Body of pancreas (tissue), 4 donors: ENCODE data around the gene KAT7. TPM values are rescaled to one million over a fixed set of nuclear protein-coding genes. Genes with fewer than 3 reads are reported as not detected.
"Not testable (repeated sequence)": the region's sequence is repeated elsewhere in the genome, so short reads cannot be mapped to it uniquely, and the experiment has no call there.

ENCODE experiments used
- ATAC-seq: fragments of 150-250 bp; one replicate; pipeline ENCODE4 v1.9.1; 2016
- DNase-seq, 4 donors: peaks; one replicate each; pipeline ENCODE4 v3.0.0-alpha.2; 2019
- H3K27ac ChIP-seq, 4 donors: fragments of 200-600 bp; sonication (generic); 1 replicate in 3 of 4; 2 replicates in 1 of 4; pipeline versions ENCODE4 v1.5.1 to v1.6.1; 2016 to 2019; ENCODE audit warnings: mild to moderate bottlenecking in 1 of 4, mixed read lengths in 1 of 4, moderate library complexity in 1 of 4
- H3K27me3 ChIP-seq, 2 donors: fragments of 200-600 bp; sonication (generic); one replicate each; pipeline ENCODE4 v1.6.0; 2016; ENCODE audit warnings: mild to moderate bottlenecking in 1 of 2
- H3K36me3 ChIP-seq, 2 donors: fragments of 200-600 bp; sonication (generic); replicated peaks in 1 of 2; 2 replicates each; pipeline ENCODE4 v1.5.1; 2016; ENCODE audit warnings: low read depth in 2 of 2; ENCODE audit not compliant: insufficient read depth in 1 of 2
- H3K4me1 ChIP-seq: fragments of 200-600 bp; sonication (generic); one replicate; pipeline ENCODE4 v1.6.0; 2016
- H3K4me3 ChIP-seq, 2 donors: fragments of 200-600 bp; sonication (generic); 1 replicate in 1 of 2; 2 replicates in 1 of 2; pipeline ENCODE4 v1.5.1; 2016 to 2019
- H3K9me3 ChIP-seq, 3 donors: fragments of 200-600 bp; sonication (generic); 1 replicate in 2 of 3; 2 replicates in 1 of 3; pipeline ENCODE4 v1.5.1; 2016
- POLR2A ChIP-seq, 3 donors: fragments of 450-650 bp; IDR thresholded peaks; one replicate each; pipeline ENCODE4 v1.6.1; 2016; ENCODE audit warnings: antibody characterized with exemption in 3 of 3, mild to moderate bottlenecking in 2 of 3
- WGBS, 2 donors: methylation state at CpG; one replicate each; pipeline ENCODE4 v1.1.5; 2017; 5-methylcytosine and 5-hydroxymethylcytosine counted together
- intact Hi-C: fragments of 100-400 bp; cut with DNase I; formaldehyde crosslinking; loops from one replicate; pipeline ENCODE4 v1.15.1; 2023
- total RNA-seq, 2 donors: library from RNA; depleted of rRNA; stranded (reverse); fragments of >200 nt; gene quantifications; one replicate each; pipeline ENCODE4 v1.1.0, GENCODE V29; 2016
- TF ChIP-seq, protein P1 (sequence below), 7 experiments: fragments of 450-650 bp in 4 of 7; fragments of 200-600 bp in 3 of 7; sonication (generic) in 3 of 7; IDR thresholded peaks; one replicate each; pipeline ENCODE4 v1.5.1; 2016 to 2019; ENCODE audit warnings: antibody characterized with exemption in 7 of 7

Gene KAT7
- total RNA-seq, 2 donors from 2014 or later: 7.3 to 16.5 TPM

GRCh38 chr17:49821466-49821865 is 33.0 kb downstream of the KAT7 start:
- peaks cover 6 to 24% of the 10 kb centered on the region in 2 donors for H3K36me3 ChIP-seq
- no peak overlapping the region for H3K4me3 ChIP-seq
- no peaks in the 10 kb centered on the region for H3K9me3 ChIP-seq
- ATAC-seq (peak; percentile 4), DNase-seq (no peak)
- WGBS, 2 donors: 64 to 91% methylated on average over 2 of the region's 2 CpGs
- peaks cover 28% of the 10 kb centered on the region for H3K4me1 ChIP-seq
- intact Hi-C loops: no loop called here
- peak overlapping the region in 2 of 4 donors; percentile 14 to 38 for H3K27ac ChIP-seq
- H3K27me3 ChIP-seq: no peaks in the 10 kb centered on the region
- no peak for TF ChIP-seq POLR2A (IDR thresholded peaks at IDR 0.05)

DNA sequence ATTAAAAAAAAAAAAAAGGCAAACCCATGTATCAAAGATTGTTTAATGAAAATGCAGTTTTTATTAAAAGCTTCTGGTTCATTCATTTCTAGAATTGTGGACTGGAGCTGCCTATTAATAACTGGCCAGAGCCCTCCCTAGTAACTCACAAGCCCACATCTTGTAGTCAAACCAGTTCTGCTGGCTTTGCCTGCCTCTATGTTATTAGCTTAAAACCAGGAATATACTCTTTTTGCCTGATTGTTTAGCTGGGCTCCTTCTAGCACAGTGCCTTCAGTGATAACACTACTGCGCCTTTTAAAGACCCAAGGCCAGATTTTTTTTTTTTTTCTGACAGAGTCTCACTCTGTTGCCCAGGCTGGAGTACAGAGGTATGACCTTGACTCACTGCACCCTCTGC is 33.4 kb downstream of the KAT7 start:
- DNase-seq (peak in 3 of 4 donors; percentile 51 to 67 (median 55)), ATAC-seq (peak; percentile 40)
- Histone ChIP-seq H3K9me3 (no peaks in the 10 kb centered on the region), H3K4me3 (no peak overlapping the region), H3K36me3 (peaks cover 6 to 28% of the 10 kb centered on the region in 2 donors), H3K4me1 (peaks cover 28% of the 10 kb centered on the region), H3K27ac (peak overlapping the region in 2 of 4 donors; percentile 31 to 38), H3K27me3 (no peaks in the 10 kb centered on the region)
- 5 to 29% methylated on average over 1 of the region's 1 CpG for WGBS, 2 donors
- intact Hi-C loops: no loop called here
- no peak for TF ChIP-seq POLR2A (IDR thresholded peaks at IDR 0.05)
- TF ChIP-seq, protein P1, sequence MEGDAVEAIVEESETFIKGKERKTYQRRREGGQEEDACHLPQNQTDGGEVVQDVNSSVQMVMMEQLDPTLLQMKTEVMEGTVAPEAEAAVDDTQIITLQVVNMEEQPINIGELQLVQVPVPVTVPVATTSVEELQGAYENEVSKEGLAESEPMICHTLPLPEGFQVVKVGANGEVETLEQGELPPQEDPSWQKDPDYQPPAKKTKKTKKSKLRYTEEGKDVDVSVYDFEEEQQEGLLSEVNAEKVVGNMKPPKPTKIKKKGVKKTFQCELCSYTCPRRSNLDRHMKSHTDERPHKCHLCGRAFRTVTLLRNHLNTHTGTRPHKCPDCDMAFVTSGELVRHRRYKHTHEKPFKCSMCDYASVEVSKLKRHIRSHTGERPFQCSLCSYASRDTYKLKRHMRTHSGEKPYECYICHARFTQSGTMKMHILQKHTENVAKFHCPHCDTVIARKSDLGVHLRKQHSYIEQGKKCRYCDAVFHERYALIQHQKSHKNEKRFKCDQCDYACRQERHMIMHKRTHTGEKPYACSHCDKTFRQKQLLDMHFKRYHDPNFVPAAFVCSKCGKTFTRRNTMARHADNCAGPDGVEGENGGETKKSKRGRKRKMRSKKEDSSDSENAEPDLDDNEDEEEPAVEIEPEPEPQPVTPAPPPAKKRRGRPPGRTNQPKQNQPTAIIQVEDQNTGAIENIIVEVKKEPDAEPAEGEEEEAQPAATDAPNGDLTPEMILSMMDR (IDR thresholded peaks at IDR 0.05): no peak

DNA sequence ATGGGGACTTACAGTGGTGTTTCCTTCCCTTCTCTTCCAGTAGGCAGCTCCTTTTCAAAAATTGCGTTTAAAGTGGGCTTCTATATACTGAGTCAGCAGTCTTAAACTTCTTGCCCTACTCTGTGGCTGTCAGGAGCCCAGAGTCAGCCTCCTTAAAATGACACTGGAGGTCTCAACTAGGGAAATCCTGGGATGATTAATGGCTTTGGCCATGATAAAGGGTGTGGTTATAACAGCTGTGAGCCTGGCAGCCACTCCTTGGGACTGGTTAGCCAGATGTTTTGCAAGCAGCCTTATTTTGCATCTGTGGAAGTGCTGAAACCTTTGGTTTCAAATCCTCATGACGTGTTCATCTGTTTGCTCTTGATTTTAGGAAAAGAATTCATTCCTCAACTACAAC is 34.3 kb downstream of the KAT7 start:
- intact Hi-C loops: no loop called here
- Histone ChIP-seq H3K4me3 (no peak overlapping the region), H3K36me3 (peaks cover 6 to 33% of the 10 kb centered on the region in 2 donors), H3K4me1 (peaks cover 28% of the 10 kb centered on the region), H3K27me3 (no peaks in the 10 kb centered on the region), H3K9me3 (no peaks in the 10 kb centered on the region), H3K27ac (no peak overlapping the region)
- DNase-seq (no peak), ATAC-seq (no peak)
- 67 to 80% methylated on average over 2 of the region's 2 CpGs for WGBS, 2 donors
- TF ChIP-seq, protein P1 (IDR thresholded peaks at IDR 0.05): no peak
- no peak for TF ChIP-seq POLR2A (IDR thresholded peaks at IDR 0.05)

DNA sequence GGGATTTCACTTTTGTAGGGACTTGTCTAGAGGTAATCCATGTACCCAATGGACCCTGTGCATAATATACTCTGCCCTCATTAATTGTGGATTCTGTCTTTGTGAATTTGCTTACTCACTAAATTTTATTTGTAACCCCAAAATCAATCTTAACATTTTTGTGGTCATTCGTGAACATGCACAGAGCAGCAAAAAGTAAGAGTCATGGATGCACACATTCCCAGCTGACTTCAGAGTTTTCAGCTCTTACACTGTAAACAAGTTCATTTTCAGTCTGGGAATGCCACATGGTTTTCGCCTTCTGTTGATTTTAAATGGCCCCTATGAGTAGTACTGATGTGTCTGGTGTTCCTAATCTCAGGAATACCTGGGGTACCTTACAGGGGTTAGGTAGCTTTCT is 35.1 kb downstream of the KAT7 start:
- no peaks in the 10 kb centered on the region for H3K27me3 ChIP-seq
- TF ChIP-seq POLR2A (IDR thresholded peaks at IDR 0.05): no peak
- TF ChIP-seq, protein P1 (IDR thresholded peaks at IDR 0.05): no peak
- 88 to 98% methylated on average over 2 of the region's 2 CpGs for WGBS, 2 donors
- intact Hi-C loops: no loop called here
- no peaks in the 10 kb centered on the region for H3K9me3 ChIP-seq
- no peak for ATAC-seq
- DNase-seq: no peak
- H3K4me1 ChIP-seq: peaks cover 28% of the 10 kb centered on the region
- H3K36me3 ChIP-seq: peaks cover 6 to 30% of the 10 kb centered on the region in 2 donors
- no peak overlapping the region for H3K27ac ChIP-seq
- H3K4me3 ChIP-seq: no peak overlapping the region

DNA sequence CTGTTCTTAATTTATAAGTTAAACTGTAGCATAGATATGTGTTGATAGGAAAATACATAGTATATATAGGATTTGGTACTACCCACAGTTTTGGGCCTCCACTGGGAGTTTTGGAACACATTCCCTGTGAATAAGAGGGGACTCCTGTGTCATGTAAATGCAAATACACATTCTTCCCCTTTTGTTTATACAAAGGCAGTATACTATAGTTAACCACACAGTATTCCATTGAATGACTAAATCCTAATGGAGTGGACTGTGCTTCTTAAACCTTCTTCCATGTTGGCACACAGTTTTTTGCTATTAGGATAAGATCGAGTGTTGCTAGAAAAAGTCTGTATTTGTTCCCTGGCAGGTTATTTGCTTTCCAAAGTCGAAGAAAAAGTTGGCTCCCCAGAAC is 37.2 kb downstream of the KAT7 start:
- DNase-seq: no peak
- Histone ChIP-seq H3K36me3 (peaks cover 6 to 35% of the 10 kb centered on the region in 2 donors), H3K27ac (no peak overlapping the region), H3K4me3 (no peak overlapping the region), H3K9me3 (no peaks in the 10 kb centered on the region), H3K4me1 (peaks cover 17% of the 10 kb centered on the region), H3K27me3 (no peaks in the 10 kb centered on the region)
- TF ChIP-seq POLR2A (IDR thresholded peaks at IDR 0.05): no peak
- TF ChIP-seq, protein P1 (IDR thresholded peaks at IDR 0.05): no peak
- intact Hi-C loops: no loop called here
- ATAC-seq: no peak
- WGBS, 2 donors: 56 to 76% methylated on average over 2 of the region's 2 CpGs

DNA sequence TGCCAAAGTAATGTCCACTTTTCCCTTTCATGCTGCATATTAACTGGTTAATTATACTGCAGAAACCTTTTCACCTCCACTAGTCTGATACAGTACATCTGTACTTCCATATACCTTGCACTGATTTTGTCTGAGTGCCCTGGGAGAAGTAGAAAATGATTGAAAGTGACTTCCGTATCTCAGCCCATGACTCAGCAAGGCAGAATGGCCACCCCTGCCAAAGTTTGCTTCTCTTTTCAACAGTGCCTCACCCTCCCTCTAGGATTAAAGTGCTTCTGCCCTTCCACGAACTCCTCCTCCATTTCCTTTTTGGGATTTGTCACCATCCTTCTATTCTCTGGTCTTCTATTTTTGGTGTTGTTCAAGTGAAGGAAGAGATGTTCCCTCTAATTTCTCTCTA is 39.8 kb downstream of the KAT7 start:
- H3K27me3 ChIP-seq, intact Hi-C loops, H3K4me1 ChIP-seq, H3K27ac ChIP-seq, DNase-seq, H3K4me3 ChIP-seq, H3K9me3 ChIP-seq: not testable (repeated sequence)
- H3K36me3 ChIP-seq: peaks cover 4 to 31% of the 10 kb centered on the region in 2 donors
- peak; percentile 40 for ATAC-seq
- WGBS, 2 donors: 52 to 67% methylated on average over 2 of the region's 2 CpGs
